PFSK-1 (cell line): ENCODE results near the gene AOAH.

Experiments
- FOXP2 ChIP-seq: optimal IDR thresholded peaks from 2 replicates; pipeline ENCODE3; 2011; ENCODE audit warnings: borderline replicate concordance, control low read depth, inconsistent platforms; ENCODE audit not compliant: insufficient read depth; ENCODE audit errors: extremely low read length, extremely low read depth
- POLR2AphosphoS5 ChIP-seq: IDR thresholded peaks from 2 replicates; pipeline ENCODE4 v1.6.1; 2012; ENCODE audit warnings: low read depth, mild to moderate bottlenecking, control low read depth, low read length, moderate library complexity
- REST ChIP-seq, 2 experiments: IDR thresholded peaks; 2 replicates each; pipeline versions ENCODE4 v1.6.1 to v1.8.0; 2011 to 2012; ENCODE audit warnings: low read depth in 2 of 2, low read length in 2 of 2, control low read depth in 1 of 2, inconsistent platforms in 1 of 2, mild to moderate bottlenecking in 1 of 2, moderate library complexity in 1 of 2; ENCODE audit not compliant: insufficient read depth in 1 of 2
- SIN3A ChIP-seq: IDR thresholded peaks from 2 replicates; pipeline ENCODE4 v1.6.1; 2012; ENCODE audit warnings: mild to moderate bottlenecking, low read length, moderate library complexity, borderline replicate concordance; ENCODE audit not compliant: insufficient read depth
- TAF1 ChIP-seq: IDR thresholded peaks from 2 replicates; pipeline ENCODE4 v1.6.1; 2012; ENCODE audit warnings: low read length, control low read depth, borderline replicate concordance; ENCODE audit not compliant: insufficient read depth

The AOAH gene

GRCh38 chr7:36570528-36571189 is 153.6 kb downstream of the AOAH start:
- no peak for TF ChIP-seq FOXP2
- no peak for TF ChIP-seq POLR2AphosphoS5

- no peak for TF ChIP-seq TAF1
These were observed 155.8 kb downstream of the AOAH start for GRCh38 chr7:36568452-36568849.

GRCh38 chr7:36567699-36568451 is 156.4 kb downstream of the AOAH start:
- TF ChIP-seq FOXP2 (no peak), REST (IDR thresholded peaks at IDR 0.05; ENCODE audit: insufficient read depth in 1 of 2, low read depth in 2 of 2, low read length in 2 of 2) (no peak)

DNA sequence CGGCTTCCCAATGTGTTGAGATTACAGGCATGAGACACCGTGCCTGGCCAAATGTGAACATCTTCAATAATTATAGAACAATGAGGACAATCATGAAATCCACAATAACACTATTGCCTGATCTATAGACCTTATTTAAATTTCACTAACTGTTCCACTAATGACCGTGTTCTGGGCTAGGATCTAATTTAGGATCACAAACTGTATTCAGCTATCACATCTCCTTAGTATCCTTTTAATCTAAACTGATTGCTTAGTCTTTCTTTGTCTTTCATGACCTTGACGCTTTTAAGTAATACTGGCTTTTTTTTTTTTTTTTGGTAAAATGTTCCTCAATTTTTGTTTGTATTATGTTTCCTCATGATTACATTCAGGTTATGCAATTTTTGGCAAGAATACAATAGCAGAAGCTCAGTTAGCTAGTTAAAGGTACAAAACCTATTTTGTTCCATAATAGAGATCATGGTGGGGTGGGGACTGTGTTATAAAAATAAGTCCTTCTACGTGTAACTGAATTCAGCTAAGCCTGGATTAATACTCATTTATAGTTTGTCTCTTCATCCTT is 158.4 kb downstream of the AOAH start:
- TF ChIP-seq REST (IDR thresholded peaks at IDR 0.05; ENCODE audit: insufficient read depth in 1 of 2, low read depth in 2 of 2, low read length in 2 of 2) (no peak), TAF1 (no peak), SIN3A (no peak), POLR2AphosphoS5 (no peak), FOXP2 (no peak)

DNA sequence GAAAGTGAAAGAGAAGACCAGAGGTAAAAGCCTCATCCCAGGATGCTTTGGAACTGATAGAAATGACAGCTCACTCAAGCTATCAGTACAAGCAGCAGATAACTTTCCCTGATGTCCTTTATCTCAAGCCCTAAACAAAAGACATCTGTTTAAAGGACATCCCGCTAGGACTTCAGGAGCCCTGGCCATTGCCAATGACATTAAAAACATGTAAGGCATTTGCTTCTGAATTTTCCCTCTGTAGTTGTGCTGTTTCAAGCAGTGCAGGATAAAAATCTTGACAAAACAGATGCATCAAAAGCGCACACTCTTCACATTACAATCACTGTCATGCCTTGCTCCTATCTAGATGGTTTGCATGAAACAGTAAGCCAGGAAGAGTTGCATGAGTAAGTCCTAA is 159.8 kb downstream of the AOAH start:
- no peak for TF ChIP-seq REST (IDR thresholded peaks at IDR 0.05; ENCODE audit: insufficient read depth in 1 of 2, low read depth in 2 of 2, low read length in 2 of 2)
- TF ChIP-seq POLR2AphosphoS5 = no peak
- TF ChIP-seq TAF1 = no peak
- no peak for TF ChIP-seq SIN3A
- no peak for TF ChIP-seq FOXP2

GRCh38 chr7:36563706-36564327 is 160.5 kb downstream of the AOAH start:
- TF ChIP-seq SIN3A (no peak), FOXP2 (no peak), TAF1 (no peak), POLR2AphosphoS5 (no peak), REST (IDR thresholded peaks at IDR 0.05; ENCODE audit: insufficient read depth in 1 of 2, low read depth in 2 of 2, low read length in 2 of 2) (no peak)
